HG03565 (cell line): Measurements from ENCODE around the gene ARHGAP27.
"Not testable (repeated sequence)": the region's sequence is repeated elsewhere in the genome, so short reads cannot be mapped to it uniquely, and the experiment has no call there.

Source experiments
- ATAC-seq: cut with Tn5 transposase; IDR thresholded peaks from one replicate; pipeline ENCODE4 v1.9.1; 2021; ENCODE audit warnings: mild to moderate bottlenecking, moderate library complexity; ENCODE audit not compliant: unreplicated experiment

Gene ARHGAP27

GRCh38 chr17:45364531-45365390 lies 67.9 kb downstream of the ARHGAP27 start:
- no peak for ATAC-seq

DNA sequence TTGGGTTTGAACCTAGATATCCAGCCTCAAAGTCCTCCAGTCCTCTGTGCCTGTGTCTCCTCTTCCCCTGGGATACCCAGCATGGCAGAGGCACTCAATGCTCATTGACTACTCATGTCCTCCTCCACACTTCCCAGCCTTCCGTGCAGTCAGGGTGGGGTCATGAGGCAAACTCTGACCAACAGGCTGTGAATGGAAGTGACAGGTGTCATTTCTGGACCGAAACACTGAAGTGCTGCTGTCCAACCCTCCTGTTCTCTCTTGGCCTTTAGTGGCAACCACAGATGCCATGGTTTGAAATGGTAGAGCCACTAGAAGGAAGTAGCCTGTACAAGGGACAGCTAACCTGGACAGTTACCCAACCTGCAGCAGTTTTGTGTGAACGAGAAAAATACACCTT lies 69.2 kb downstream of the ARHGAP27 start:
- no peak for ATAC-seq

DNA sequence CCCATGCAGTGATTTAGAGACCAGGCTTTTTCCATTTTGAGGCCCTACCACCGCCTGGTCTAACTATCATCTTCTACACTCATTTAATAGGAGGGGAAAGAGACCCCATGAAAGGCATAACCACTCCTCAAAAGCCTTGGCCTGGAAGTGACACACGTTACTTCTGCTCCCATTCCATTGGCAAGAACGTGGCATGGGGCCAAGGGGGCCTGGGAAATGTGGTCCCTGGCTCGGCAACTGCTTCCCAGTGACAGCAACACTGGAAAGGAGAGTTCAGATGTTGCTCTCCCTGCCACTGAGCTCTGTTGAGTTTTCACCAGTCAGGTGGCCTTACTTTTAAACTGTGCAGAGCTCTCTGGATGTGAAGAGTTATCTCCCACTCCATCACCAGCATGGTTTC lies 70.7 kb downstream of the ARHGAP27 start:
- ATAC-seq = no peak

GRCh38 chr17:45361451-45361850 lies 71.2 kb downstream of the ARHGAP27 start:
- no peak for ATAC-seq

- ATAC-seq = peak; percentile 43
Observed at GRCh38 chr17:45357364-45357997, 75.2 kb downstream of the ARHGAP27 start.

DNA sequence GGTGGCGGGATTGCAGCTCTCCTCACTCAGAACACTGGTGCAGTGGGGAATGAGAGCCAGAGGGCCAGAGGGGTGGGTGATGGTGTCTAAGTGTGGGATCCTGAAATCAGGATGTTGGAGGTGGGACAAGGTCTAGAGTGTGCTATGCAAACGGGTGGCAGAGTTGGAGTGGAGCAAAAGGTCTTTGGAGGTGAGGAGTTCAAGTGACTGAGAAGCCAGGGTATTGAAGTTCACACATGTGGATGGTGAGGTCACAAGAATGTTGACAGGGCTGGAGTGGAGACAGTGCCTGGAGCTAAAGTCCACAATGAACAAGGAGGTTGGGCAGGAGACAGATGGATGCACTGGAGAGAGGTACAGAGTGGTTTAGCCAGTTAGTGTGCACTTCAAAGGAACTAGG lies 77.6 kb downstream of the ARHGAP27 start:
- no peak for ATAC-seq

- ATAC-seq = peak; percentile 37
Observed at GRCh38 chr17:45353043-45353442, 79.6 kb downstream of the ARHGAP27 start.

DNA sequence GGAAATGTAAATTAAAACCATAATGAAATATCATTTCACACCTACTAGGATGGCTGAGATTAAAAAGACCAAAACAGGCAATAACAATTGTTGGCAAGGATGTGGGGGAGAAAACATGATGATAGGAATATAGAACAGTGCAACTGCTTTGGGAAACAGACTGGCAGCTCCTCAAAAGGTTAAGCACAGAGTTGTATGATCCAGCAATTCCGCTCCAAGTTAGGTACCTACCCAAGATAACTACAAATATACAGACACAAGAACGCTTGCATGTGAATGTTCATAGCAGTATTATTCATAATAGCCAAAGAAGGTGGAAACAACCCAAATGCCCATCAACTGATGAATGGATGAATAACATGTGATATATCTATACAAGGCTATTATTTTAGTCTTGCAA lies 80.8 kb downstream of the ARHGAP27 start:
- no peak for ATAC-seq

GRCh38 chr17:45347444-45347843 lies 85.2 kb downstream of the ARHGAP27 start:
- no peak for ATAC-seq

DNA sequence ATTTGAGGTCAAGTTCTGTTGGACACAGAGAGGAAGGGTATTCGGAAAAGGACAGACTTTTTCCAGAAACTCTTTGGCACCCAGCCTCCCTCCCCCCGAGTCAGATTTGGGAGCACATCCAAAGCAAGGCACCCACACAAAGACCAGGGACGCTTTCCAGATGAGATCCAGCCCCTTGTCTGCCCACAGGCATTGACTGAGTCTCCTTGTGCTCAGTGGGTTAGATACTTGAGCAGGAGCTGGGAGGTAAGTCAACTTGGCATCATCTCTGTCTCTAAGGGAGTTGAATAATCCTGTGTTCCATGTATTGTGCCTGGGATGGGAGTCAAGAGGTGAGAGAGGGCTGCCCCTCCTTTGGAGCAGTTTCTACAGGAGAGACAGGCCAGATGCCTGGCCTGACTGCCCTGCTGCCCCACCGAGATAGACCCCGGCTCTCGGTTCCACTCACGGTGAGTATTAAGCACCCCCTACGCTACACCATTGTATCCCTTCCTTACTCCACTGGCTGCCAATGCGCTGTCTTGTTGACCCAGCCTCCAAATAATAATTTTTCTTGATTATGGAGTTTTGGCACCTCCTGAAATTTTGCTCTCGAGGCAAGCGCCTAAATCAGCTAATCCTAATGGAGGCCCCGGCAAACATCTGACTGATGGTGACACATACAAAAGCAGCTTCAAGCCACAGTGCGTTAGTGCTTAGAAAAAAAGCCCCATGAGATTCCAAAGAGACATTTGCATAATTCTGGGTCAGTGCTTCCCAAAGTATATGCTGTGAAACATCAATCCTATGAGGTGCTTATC lies 86.3 kb downstream of the ARHGAP27 start:
- ATAC-seq = no peak

DNA sequence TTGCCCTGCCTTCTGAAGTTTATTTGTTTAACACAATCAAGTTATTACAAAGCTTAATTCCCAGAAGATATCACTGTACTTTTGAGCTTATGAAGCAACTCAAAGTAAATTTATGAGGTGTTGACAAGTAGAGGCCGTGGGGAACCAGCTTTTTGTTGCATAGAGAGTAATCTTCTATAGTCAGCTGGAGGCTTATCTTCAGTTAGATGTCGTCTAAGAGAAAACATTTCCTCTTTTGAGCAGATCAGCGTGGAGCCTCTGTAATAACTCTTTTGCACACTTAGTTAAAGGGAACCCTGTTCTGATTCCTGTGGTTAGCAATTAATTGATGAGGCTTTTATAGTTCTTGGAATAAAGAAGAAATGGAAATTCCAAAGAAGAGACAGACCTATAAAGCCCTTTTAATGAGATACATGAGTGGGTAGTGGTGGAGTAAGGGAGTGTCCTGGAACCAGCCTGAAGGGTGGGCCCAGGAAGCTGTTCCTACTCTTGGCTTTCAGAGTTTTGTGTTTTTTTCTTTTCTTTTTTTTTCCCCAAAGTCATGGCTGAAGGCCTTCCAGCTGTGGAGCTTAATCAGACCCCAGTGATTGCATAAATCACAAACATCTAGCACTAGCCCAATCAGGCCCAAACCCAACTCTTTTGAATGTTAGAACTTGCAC lies 87.0 kb downstream of the ARHGAP27 start:
- no peak for ATAC-seq

- no peak for ATAC-seq
Observed at GRCh38 chr17:45345246-45345553, 87.5 kb downstream of the ARHGAP27 start.

DNA sequence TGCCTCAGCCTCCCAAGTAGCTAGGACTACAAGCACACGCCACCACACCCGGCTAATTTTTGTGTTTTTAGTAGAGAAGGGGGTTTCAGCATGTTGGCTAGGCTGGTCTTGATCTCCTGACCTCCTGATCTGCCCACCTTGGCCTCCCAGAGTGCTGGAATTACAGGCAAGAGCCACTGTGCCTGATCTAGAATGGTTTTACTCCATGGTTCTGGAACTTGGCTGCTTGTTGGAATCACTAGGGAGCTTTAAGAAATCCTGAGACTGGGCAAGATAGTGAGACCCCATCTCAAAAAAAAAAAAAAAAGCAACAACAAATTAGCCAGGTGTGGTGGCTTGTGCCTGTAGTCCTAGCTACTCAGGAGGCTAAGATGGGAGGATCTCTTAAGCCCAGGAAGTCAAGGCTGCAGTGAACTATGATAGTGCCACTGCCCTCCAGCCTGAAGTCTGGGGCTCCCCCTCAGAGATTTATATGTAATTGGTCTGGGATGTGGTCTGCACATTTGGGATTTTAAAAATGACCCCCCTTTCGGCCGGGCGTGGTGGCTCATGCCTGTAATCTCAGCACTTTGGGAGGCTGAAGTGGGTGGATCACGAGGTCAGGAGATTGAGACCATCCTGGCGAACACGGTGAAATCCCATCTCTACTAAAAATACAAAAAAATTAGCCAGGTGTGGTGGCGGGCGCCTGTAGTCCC lies 88.6 kb downstream of the ARHGAP27 start:
- not testable (repeated sequence) for ATAC-seq
